OCI-LY3 (cell line): Measurements from ENCODE around the gene TRIM2.

Source experiments
- CTCF ChIP-seq: fragments of 200-600, 300-600 bp; sonication (generic); IDR thresholded peaks from 2 replicates; pipeline ENCODE4 v1.5.1; 2014; ENCODE audit warnings: antibody characterized with exemption, low read length, low read depth
- EZH2phosphoT487 ChIP-seq: fragments of 200-600 bp; shearing (Covaris generic); IDR thresholded peaks from 2 replicates; pipeline ENCODE4 v1.6.1; 2018; ENCODE audit warnings: antibody characterized with exemption, mixed run types, low read depth

- no peak for TF ChIP-seq CTCF
- TF ChIP-seq EZH2phosphoT487: no peak
Measured at GRCh38 chr4:153291562-153291961, 87.3 kb downstream of the TRIM2 start.
